AG09309 (cell line): ENCODE measurements around the gene RPRML.
"Not testable (repeated sequence)": the region's sequence is repeated elsewhere in the genome, so short reads cannot be mapped to it uniquely, and the experiment has no call there.

ENCODE experiments used
- DNase-seq: peaks from one replicate; pipeline ENCODE4 v3.0.0-alpha.2; 2010; ENCODE audit warnings: low read depth
- H3K4me3 ChIP-seq: 2 replicates; pipeline ENCODE4 v1.5.1; 2011; ENCODE audit warnings: mild to moderate bottlenecking, low read depth, low read length, moderate library complexity; ENCODE audit not compliant: control insufficient read depth
- TF ChIP-seq, protein P1 (sequence below): IDR thresholded peaks from 2 replicates; pipeline ENCODE4 v1.5.1; 2011; ENCODE audit warnings: mild to moderate bottlenecking, low read depth, low read length, inconsistent platforms; ENCODE audit not compliant: insufficient read depth, control insufficient read depth; ENCODE audit errors: missing control alignments

Gene RPRML

GRCh38 chr17:46968224-46968834 lies 10.7 kb downstream of the RPRML start:
- TF ChIP-seq, protein P1, sequence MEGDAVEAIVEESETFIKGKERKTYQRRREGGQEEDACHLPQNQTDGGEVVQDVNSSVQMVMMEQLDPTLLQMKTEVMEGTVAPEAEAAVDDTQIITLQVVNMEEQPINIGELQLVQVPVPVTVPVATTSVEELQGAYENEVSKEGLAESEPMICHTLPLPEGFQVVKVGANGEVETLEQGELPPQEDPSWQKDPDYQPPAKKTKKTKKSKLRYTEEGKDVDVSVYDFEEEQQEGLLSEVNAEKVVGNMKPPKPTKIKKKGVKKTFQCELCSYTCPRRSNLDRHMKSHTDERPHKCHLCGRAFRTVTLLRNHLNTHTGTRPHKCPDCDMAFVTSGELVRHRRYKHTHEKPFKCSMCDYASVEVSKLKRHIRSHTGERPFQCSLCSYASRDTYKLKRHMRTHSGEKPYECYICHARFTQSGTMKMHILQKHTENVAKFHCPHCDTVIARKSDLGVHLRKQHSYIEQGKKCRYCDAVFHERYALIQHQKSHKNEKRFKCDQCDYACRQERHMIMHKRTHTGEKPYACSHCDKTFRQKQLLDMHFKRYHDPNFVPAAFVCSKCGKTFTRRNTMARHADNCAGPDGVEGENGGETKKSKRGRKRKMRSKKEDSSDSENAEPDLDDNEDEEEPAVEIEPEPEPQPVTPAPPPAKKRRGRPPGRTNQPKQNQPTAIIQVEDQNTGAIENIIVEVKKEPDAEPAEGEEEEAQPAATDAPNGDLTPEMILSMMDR = no peak
- H3K4me3 ChIP-seq = no peak overlapping the region
- DNase-seq = no peak

- TF ChIP-seq, protein P1 = no peak
- H3K4me3 ChIP-seq = no peak overlapping the region
- DNase-seq = no peak
These were observed 14.5 kb downstream of the RPRML start for GRCh38 chr17:46964315-46965265.

DNA sequence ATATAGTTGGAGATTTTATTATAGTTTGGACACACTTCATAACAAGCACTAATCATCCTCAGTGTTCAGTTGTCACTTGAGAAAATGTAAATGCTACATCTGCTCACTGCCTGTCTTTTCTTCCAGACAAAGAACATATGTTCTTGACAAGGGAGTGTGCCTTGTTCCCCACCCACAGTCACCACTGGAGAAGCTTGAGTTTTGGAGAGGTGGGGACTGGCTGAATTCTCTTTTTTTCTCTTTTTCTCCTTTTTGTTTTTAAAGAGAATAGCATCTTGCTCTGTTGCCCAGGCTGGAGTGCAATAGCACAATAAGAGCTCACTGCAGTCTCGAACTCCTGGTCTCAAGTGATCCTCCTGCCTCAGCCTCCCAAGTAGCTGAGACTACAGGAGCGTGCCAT lies 15.5 kb downstream of the RPRML start:
- no peak overlapping the region for H3K4me3 ChIP-seq
- TF ChIP-seq, protein P1 = no peak
- DNase-seq = no peak

DNA sequence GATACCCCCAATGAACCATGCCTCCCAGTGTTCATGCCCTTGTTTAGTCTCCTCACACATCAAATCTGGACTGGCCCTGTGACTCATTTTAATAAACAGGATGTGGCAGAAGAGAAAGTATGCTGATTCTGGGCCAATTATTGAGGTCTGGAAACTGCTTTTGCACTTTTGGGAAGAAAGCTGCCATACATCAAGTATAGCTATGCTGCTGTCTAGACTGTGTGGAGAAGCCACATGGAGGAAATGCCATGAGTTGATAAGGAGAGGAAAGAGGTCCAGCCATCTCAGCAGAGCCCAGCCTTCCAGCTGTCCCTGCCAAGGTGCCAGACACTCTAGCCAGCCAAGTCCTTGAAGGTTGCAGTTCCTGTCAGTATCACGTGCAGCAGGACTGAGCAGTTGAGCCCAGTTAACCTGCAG lies 16.7 kb downstream of the RPRML start:
- TF ChIP-seq, protein P1 = no peak
- no peak overlapping the region for H3K4me3 ChIP-seq
- peak; percentile 13 for DNase-seq

DNA sequence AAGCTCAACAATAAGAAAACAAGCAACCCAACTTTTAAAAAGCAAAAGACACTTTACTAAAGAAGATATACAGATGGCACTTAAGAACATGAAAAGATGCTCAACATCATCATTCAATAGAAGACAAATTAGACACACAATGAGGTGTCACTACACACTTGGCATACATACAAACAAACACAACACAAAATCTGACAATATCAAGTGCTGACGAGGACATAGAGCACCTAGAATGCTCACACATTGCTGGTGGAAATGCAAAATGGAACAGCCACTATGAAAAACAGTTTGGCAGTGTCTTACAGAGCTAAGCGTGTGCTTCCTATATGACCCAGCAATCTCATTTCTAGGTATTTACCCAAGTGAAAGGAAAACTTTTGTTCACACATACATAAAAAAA lies 18.9 kb downstream of the RPRML start:
- no peak for DNase-seq
- no peak overlapping the region for H3K4me3 ChIP-seq
- TF ChIP-seq, protein P1 = no peak

- no peak for DNase-seq
- H3K4me3 ChIP-seq = no peak overlapping the region
- TF ChIP-seq, protein P1 = no peak
These were observed 20.9 kb downstream of the RPRML start for GRCh38 chr17:46958041-46958591.

DNA sequence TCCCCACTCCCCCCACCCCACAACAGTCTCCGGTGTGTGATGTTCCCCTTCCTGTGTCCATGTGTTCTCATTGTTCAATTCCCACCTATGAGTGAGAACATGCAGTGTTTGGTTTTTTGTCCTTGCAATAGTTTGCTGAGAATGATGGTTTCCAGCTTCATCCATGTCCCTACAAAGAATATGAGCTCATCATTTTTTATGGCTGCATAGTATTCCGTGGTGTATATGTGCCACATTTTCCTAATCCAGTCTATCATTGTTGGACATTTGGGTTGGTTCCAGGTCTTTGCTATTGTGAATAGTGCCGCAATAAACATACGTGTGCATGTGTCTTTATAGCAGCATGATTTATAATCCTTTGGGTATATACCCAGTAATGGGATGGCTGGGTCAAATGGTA lies 25.9 kb downstream of the RPRML start:
- DNase-seq, H3K4me3 ChIP-seq: not testable (repeated sequence)
